ENCODE results near the gene HNRNPDL. TPM values are rescaled to one million over a fixed set of nuclear protein-coding genes. Genes with fewer than 3 reads are reported as not detected.
"Not testable (repeated sequence)": the region's sequence is repeated elsewhere in the genome, so short reads cannot be mapped to it uniquely, and the experiment has no call there.

Gene HNRNPDL
- total RNA-seq, result 140 TPM
- long read RNA-seq, transcript HNRNPDL-201 (8 exons, 3,781 nt), result major isoform, 62 of 165 reads
- long read RNA-seq, transcript HNRNPDL-202 (9 exons, 1,402 nt), result minor isoform, 15 of 165 reads
- long read RNA-seq, transcript HNRNPDL-204 (7 exons, 2,404 nt), result minor isoform, 60 of 165 reads
- long read RNA-seq, partial matches to known transcripts, result 17 of 165 reads
- long read RNA-seq, other reads (novel, unspliced or antisense), result 10 of 165 reads

DNA sequence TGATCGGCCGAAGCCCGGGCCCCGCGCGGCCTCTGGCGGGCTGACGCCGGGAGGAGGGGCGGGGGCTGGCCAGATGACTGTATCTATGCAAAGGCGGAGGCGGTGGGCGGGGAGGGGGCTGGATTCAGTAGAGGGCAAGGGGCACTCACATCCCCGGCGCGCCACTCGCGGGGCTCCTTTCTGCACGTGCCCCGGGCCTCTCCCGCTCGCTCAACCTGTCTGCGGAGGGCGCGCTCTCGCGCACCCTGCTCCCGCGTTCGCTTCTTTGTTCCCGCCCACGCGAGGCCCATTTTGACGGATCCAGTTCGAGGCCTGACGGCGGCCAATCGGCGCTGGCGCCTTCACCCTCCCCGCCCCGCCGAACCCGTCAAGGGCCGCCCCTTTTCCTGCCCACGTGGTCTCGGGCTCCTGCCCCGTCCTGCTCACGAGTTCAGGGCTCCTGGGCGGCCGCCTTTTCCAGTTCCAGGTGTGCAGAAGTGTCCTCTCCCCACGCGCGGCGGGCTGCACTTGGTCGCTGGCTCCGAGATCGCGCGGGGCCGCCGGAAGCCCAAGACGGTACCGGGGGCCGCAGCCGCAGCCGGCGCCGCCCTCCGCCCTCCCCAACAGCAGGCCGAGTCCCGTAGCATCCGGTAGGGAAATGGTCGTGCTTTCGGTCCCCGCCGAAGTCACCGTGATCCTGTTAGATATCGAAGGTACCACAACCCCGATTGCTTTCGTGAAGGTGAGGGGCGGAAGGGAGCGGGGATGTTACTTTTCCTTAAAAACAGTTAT, at the start of gene HNRNPDL, which contains the start of gene ENOPH1:
TSS of gene HNRNPDL (minus strand) at position 270 of the 771 bp plus-strand sequence. CDS start 772 bp downstream, outside the sequence.
TSS of gene ENOPH1 (plus strand) at position 398 of the 771 bp plus-strand sequence. CDS start at position 638, 240 bp downstream.
- TF ChIP-seq, protein P1, sequence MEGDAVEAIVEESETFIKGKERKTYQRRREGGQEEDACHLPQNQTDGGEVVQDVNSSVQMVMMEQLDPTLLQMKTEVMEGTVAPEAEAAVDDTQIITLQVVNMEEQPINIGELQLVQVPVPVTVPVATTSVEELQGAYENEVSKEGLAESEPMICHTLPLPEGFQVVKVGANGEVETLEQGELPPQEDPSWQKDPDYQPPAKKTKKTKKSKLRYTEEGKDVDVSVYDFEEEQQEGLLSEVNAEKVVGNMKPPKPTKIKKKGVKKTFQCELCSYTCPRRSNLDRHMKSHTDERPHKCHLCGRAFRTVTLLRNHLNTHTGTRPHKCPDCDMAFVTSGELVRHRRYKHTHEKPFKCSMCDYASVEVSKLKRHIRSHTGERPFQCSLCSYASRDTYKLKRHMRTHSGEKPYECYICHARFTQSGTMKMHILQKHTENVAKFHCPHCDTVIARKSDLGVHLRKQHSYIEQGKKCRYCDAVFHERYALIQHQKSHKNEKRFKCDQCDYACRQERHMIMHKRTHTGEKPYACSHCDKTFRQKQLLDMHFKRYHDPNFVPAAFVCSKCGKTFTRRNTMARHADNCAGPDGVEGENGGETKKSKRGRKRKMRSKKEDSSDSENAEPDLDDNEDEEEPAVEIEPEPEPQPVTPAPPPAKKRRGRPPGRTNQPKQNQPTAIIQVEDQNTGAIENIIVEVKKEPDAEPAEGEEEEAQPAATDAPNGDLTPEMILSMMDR (IDR thresholded peaks at IDR 0.05), result no peak
- Histone ChIP-seq H3K4me1 (peaks cover 42% of the 10 kb centered on the region), H3K4me3 (peak within 1 kb of the TSS; percentile 95), H3K27me3 (ENCODE audit: low read depth) (no peaks in the 10 kb centered on the region), H3K27ac (peak within 1 kb of the TSS; percentile 98), H3K36me3 (peaks cover 27% of the 10 kb centered on the region), H3K9me3 (no peaks in the 10 kb centered on the region)
- peak; percentile 91 to 92 for ATAC-seq
- intact Hi-C loops (cut with DNase I), result no loop called here
- peak; percentile 98 for DNase-seq

GRCh38 chr4:82479562-82479961, 49.3 kb upstream of the HNRNPDL start:
- Histone ChIP-seq H3K4me3 (no peak overlapping the region), H3K9me3 (no peaks in the 10 kb centered on the region), H3K36me3 (no peaks in the 10 kb centered on the region), H3K27ac (no peak overlapping the region), H3K27me3 (ENCODE audit: low read depth) (no peaks in the 10 kb centered on the region), H3K4me1 (no peaks in the 10 kb centered on the region)
- ATAC-seq (no peak), DNase-seq (no peak)
- intact Hi-C loops (cut with DNase I), result no loop called here
- TF ChIP-seq, protein P1 (IDR thresholded peaks at IDR 0.05), result no peak

GRCh38 chr4:82477469-82477868, 47.2 kb upstream of the HNRNPDL start:
- H3K4me1 ChIP-seq; intact Hi-C loops (cut with DNase I); H3K27me3 ChIP-seq (ENCODE audit: low read depth); ATAC-seq; H3K9me3 ChIP-seq; H3K4me3 ChIP-seq; DNase-seq; H3K36me3 ChIP-seq; H3K27ac ChIP-seq: not testable (repeated sequence)

DNA sequence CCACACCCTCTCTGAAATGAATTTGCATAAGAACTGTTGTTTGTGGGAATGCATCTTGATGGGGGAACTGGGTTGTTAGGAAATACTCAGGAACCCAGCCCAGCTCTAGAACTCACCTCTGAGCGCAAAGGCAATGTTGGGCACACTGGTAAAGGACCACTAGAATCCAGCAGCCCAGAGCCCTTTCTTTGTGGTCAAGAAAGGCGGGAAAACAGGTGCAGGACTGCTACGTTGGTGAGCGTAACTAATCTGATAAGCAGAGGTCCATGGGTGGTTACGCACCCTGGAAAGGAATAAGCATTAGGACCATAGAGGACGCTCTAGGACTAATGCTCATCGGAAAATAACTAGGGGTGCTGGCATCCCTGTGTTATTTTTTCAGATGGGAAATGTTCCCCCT, 45.7 kb upstream of the HNRNPDL start:
- H3K27ac ChIP-seq; H3K36me3 ChIP-seq; H3K4me1 ChIP-seq; ATAC-seq; DNase-seq; H3K27me3 ChIP-seq (ENCODE audit: low read depth); intact Hi-C loops (cut with DNase I); H3K4me3 ChIP-seq; H3K9me3 ChIP-seq: not testable (repeated sequence)

DNA sequence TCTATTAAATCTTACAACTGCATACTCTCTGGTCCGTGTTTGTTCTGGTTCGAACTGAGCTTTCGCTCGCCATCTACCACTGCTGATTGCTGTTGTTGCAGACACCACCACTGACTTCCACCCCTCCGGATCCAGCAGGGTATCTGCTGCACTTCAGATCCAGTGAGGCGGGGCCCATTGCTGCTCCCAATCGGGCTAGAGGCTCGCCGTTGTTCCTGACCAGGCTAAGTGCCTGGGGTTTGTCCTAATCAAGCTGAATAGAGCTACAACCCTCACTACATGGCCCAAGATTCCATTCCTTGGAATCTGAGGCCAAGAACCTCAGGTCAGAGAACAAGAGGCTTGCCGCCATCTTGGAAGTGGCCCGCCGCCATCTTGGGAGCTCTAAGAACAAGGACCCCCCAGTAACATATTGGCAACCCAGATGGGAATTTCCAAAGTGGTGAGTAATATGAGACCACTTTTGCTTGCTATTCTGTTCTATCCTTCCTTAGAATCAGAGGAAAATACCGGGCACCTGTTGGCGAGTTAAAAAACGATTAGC, 43.4 kb upstream of the HNRNPDL start:
- no peak overlapping the region for H3K27ac ChIP-seq
- H3K4me3 ChIP-seq, result no peak overlapping the region
- H3K27me3 ChIP-seq (ENCODE audit: low read depth), result no peaks in the 10 kb centered on the region
- intact Hi-C loops (cut with DNase I), result no loop called here
- no peaks in the 10 kb centered on the region for H3K4me1 ChIP-seq
- DNase-seq (no peak), ATAC-seq (no peak)
- TF ChIP-seq, protein P1 (IDR thresholded peaks at IDR 0.05), result no peak
- H3K36me3 ChIP-seq, result no peaks in the 10 kb centered on the region
- no peaks in the 10 kb centered on the region for H3K9me3 ChIP-seq

DNA sequence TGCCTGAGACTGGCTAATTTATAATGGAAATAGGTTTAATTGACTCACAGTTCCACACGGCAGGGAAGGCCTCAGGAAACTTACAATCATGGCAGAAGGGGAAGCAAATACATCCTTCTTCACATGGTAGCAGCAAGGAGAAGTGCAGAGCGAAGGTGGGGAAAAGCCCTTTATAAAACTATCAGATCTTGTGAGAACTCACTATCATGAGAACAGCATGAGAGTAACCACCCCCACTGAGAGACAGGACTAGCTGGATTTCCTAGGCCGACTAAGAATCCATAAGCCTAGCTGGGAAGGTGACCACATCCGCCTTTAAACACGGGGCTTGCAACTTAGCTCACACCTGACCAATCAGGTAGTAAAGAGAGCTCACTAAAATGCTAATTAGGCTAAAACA, 42.8 kb upstream of the HNRNPDL start:
- H3K4me1 ChIP-seq; ATAC-seq; H3K27ac ChIP-seq; H3K27me3 ChIP-seq (ENCODE audit: low read depth); H3K4me3 ChIP-seq; H3K9me3 ChIP-seq; intact Hi-C loops (cut with DNase I); DNase-seq; H3K36me3 ChIP-seq: not testable (repeated sequence)

All from lower lobe of right lung (tissue), 2 donors.